Loucy (cell line): Measurements from ENCODE around the gene FABP1.

Experiments used
- CTCF ChIP-seq: fragments of 200-600 bp; sonication (generic); conservative IDR thresholded peaks from 2 replicates; pipeline ENCODE4 v1.5.1; 2014; ENCODE audit warnings: mild to moderate bottlenecking, antibody characterized with exemption, low read length
- EZH2phosphoT487 ChIP-seq: fragments of 200-600 bp; IDR thresholded peaks from 2 replicates; pipeline ENCODE4 v1.6.1; 2018; ENCODE audit warnings: antibody characterized with exemption, mild to moderate bottlenecking, moderate library complexity, borderline replicate concordance

- no peak for TF ChIP-seq CTCF
- no peak for TF ChIP-seq EZH2phosphoT487
Measured at GRCh38 chr2:88077080-88077479, 50.8 kb downstream of the FABP1 start.
